Lower leg skin (tissue), 3 donors: Measurements from ENCODE around the gene CABP7.

Experiments
- CTCF ChIP-seq, 3 donors: fragments of 450-650 bp; IDR thresholded peaks; one replicate each; pipeline ENCODE4 v1.5.1; 2016; ENCODE audit warnings: antibody characterized with exemption in 3 of 3, mild to moderate bottlenecking in 3 of 3, moderate library complexity in 2 of 3
- POLR2A ChIP-seq, 2 donors: fragments of 450-650 bp; IDR thresholded peaks; one replicate each; pipeline ENCODE4 v1.6.1; 2016 to 2017; ENCODE audit warnings: antibody characterized with exemption in 2 of 2, mild to moderate bottlenecking in 1 of 2, moderate library complexity in 1 of 2

GRCh38 chr22:29692327-29692640 lies 27.5 kb upstream of the CABP7 start:
- no peak for TF ChIP-seq CTCF (IDR thresholded peaks at IDR 0.05)
- no peak for TF ChIP-seq POLR2A (IDR thresholded peaks at IDR 0.05)
